ENCODE measurements around the gene EXOSC7. TPM values are rescaled to one million over a fixed set of nuclear protein-coding genes. Genes with fewer than 3 reads are reported as not detected.
A peak's percentile ranks its signal among the peaks of the same experiment; 100 is the strongest.

Gene EXOSC7
- total and polyA plus RNA-seq, 9 of the 15 experiments (the other 6 are each of a cell fraction or from before 2014, with no cell fraction given): 88.5 to 237 (median 112) TPM

GRCh38 chr3:45055411-45056143 lies 79.5 kb downstream of the EXOSC7 start (continued):
- TF ChIP-seq ZBTB40 (IDR thresholded peaks at IDR 0.05) (0 out of 2 replicates have a peak, but pooled peaks have one; percentile 20), ZBTB40 (CRISPR knock-in tag; IDR thresholded peaks at IDR 0.05) (no peak), BRD9 (IDR thresholded peaks at IDR 0.05; ENCODE audit: low read depth, partially characterized antibody) (peak; percentile 97), ETV1 (tag; conservative IDR thresholded peaks at IDR 0.05; ENCODE audit: low read depth) (peak; percentile 28; the same call in 1 of the 2 replicates)

Data from K562 (cell line).